GM12878 (cell line): ENCODE results near the gene RDM1. TPM values are rescaled to one million over a fixed set of nuclear protein-coding genes. Genes with fewer than 3 reads are reported as not detected.

ENCODE experiments used
- ATAC-seq: fragments of 200-7000 bp; cut with Tn5 transposase; 3 replicates; pipeline ENCODE4 v1.9.1; 2020; ENCODE audit warnings: mild to moderate bottlenecking, moderate library complexity
- BruUV-seq: library from RNA; stranded (reverse); fragments of 400-500 nt; replicated peaks from 2 replicates; lab custom pipeline; 2021; lab: Mats Ljungman, UMichigan
- CTCF ChIA-PET: fragments of 300-600 bp; sonication (Branson Sonifier 250); formaldehyde crosslinking; extraction: SDS; loops from one replicate; lab custom pipeline; 2021; ENCODE audit warnings: inconsistent platforms; lab: Yijun Ruan, JAX
- POLR2A ChIA-PET: fragments of 350-600 bp; formaldehyde crosslinking; extraction: SDS; loops from one replicate; lab custom pipeline; 2021; ENCODE audit warnings: inconsistent platforms; lab: Charles Lee
- RAD21 ChIA-PET: fragments of 300-600 bp; sonication (Branson Sonifier 250); formaldehyde crosslinking; loops from one replicate; lab custom pipeline; 2023; ENCODE audit warnings: antibody characterized with exemption; ENCODE audit not compliant: unreplicated experiment; lab: Charles Lee
- SMC1A ChIA-PET: fragments of 300-600 bp; sonication (Branson Sonifier 250); formaldehyde crosslinking; loops from one replicate; lab custom pipeline; 2023; ENCODE audit not compliant: unreplicated experiment, uncharacterized antibody; lab: Charles Lee
- DNase-seq: peaks from one replicate; pipeline ENCODE4 v3.0.0-alpha.2; 2011; ENCODE audit warnings: low read depth, low spot score
- FAIRE-seq: peaks from 3 replicates; lab custom pipeline; 2011; peaks lifted over from hg19 to GRCh38; lab: Jason Lieb, UNC
- H2AFZ ChIP-seq: 2 replicates; pipeline ENCODE4 v1.6.0; 2011; ENCODE audit warnings: low read depth, low read length, control low read depth; ENCODE audit not compliant: control insufficient read depth
- H3K27ac ChIP-seq: 2 replicates; pipeline ENCODE4 v1.5.1; 2011; ENCODE audit warnings: control low read depth; ENCODE audit not compliant: control insufficient read depth, insufficient read depth
- H3K27me3 ChIP-seq, 2 experiments: replicated peaks in 1 of 2; 2 replicates each; pipeline versions ENCODE4 v1.6.0 to v1.6.1; 2011; ENCODE audit warnings: low read length in 1 of 2; ENCODE audit not compliant: control insufficient read depth in 2 of 2, insufficient read depth in 2 of 2
- H3K36me3 ChIP-seq, 2 experiments: 2 replicates each; pipeline ENCODE4 v1.5.1; 2011; ENCODE audit warnings: low read length in 1 of 2; ENCODE audit not compliant: control insufficient read depth in 2 of 2, insufficient read depth in 2 of 2
- H3K4me1 ChIP-seq: 2 replicates; pipeline ENCODE4 v1.6.1; 2011; ENCODE audit warnings: mild to moderate bottlenecking, low read length, moderate library complexity, mixed read lengths; ENCODE audit not compliant: control insufficient read depth, insufficient read depth
- H3K4me2 ChIP-seq: 2 replicates; pipeline ENCODE4 v1.6.0; 2011; ENCODE audit warnings: control low read depth; ENCODE audit not compliant: control insufficient read depth, insufficient read depth
- H3K4me3 ChIP-seq: fragments of 200-600 bp; sonication (generic); 2 replicates; pipeline ENCODE4 v1.5.1; 2016
- H3K79me2 ChIP-seq: 2 replicates; pipeline ENCODE4 v1.6.0; 2011; ENCODE audit warnings: low read length; ENCODE audit not compliant: control insufficient read depth, insufficient read depth
- H3K9ac ChIP-seq: 2 replicates; pipeline ENCODE4 v1.8.0; 2011; ENCODE audit warnings: low read length, control low read depth, mixed read lengths; ENCODE audit not compliant: control insufficient read depth, insufficient read depth
- H3K9me3 ChIP-seq: replicated peaks from 3 replicates; pipeline ENCODE4 v1.5.1; 2011; ENCODE audit warnings: mild to moderate bottlenecking, low read length; ENCODE audit not compliant: control insufficient read depth, insufficient read depth
- H4K20me1 ChIP-seq: 2 replicates; pipeline ENCODE4 v1.6.0; 2011; ENCODE audit not compliant: control insufficient read depth, insufficient read depth
- ATF7 ChIP-seq: fragments of 450-650 bp; IDR thresholded peaks from 2 replicates; pipeline ENCODE4 v1.6.1; 2016; ENCODE audit warnings: low read depth, mild to moderate bottlenecking
- BCL11A ChIP-seq: IDR thresholded peaks from 2 replicates; pipeline ENCODE4 v1.6.1; 2011; ENCODE audit warnings: low read depth, low read length
- BCL3 ChIP-seq: IDR thresholded peaks from 2 replicates; pipeline ENCODE4 v1.6.1; 2011; ENCODE audit warnings: borderline replicate concordance, low read depth, mild to moderate bottlenecking, moderate library complexity, low read length; ENCODE audit not compliant: insufficient read depth, poor library complexity, severe bottlenecking
- BCLAF1 ChIP-seq: fragments of 450-650 bp; IDR thresholded peaks from 2 replicates; pipeline ENCODE4 v1.6.1; 2017; ENCODE audit warnings: antibody characterized with exemption, mild to moderate bottlenecking, moderate library complexity
- DPF2 ChIP-seq: fragments of 450-650 bp; IDR thresholded peaks from 2 replicates; pipeline ENCODE4 v1.6.1; 2017; ENCODE audit warnings: mild to moderate bottlenecking
- EGR1 ChIP-seq, 2 experiments: IDR thresholded peaks; 1 replicate in 1 of 2; 2 replicates in 1 of 2; pipeline ENCODE4 v1.6.1; 2011 to 2012; ENCODE audit warnings: low read depth in 2 of 2, low read length in 2 of 2, borderline replicate concordance in 1 of 2, mild to moderate bottlenecking in 1 of 2, moderate library complexity in 1 of 2
- EP300 ChIP-seq, 2 experiments: fragments of 150-350 bp in 1 of 2; IDR thresholded peaks; 2 replicates each; pipeline ENCODE4 v1.6.1; 2011 to 2012; ENCODE audit warnings: low read depth in 2 of 2, low read length in 2 of 2, borderline replicate concordance in 1 of 2, improper control_type of control experiment in 1 of 2, inconsistent platforms in 1 of 2; ENCODE audit not compliant: control insufficient read depth in 1 of 2
- ETV6 ChIP-seq, 2 experiments: fragments of 450-650 bp in 1 of 2; IDR thresholded peaks in 1 of 2; conservative IDR thresholded peaks in 1 of 2; 2 replicates each; pipeline ENCODE4 v1.6.1; 2014; ENCODE audit warnings: antibody characterized with exemption in 1 of 2, borderline replicate concordance in 1 of 2, low read depth in 1 of 2, mild to moderate bottlenecking in 1 of 2, moderate library complexity in 1 of 2
- FOXK2 ChIP-seq: fragments of 450-650 bp; IDR thresholded peaks from 2 replicates; pipeline ENCODE4 v1.6.1; 2017; ENCODE audit warnings: mild to moderate bottlenecking, moderate library complexity
- IKZF2 ChIP-seq, 2 experiments: fragments of 450-650 bp; IDR thresholded peaks; 2 replicates each; pipeline ENCODE4 v1.6.1; 2017; ENCODE audit warnings: mild to moderate bottlenecking in 2 of 2, moderate library complexity in 2 of 2
- MAX ChIP-seq: IDR thresholded peaks from 2 replicates; pipeline ENCODE4 v1.6.1; 2012; ENCODE audit warnings: low read depth, low read length, improper control_type of control experiment
- NR2C1 ChIP-seq: fragments of 450-650 bp; IDR thresholded peaks from 2 replicates; pipeline ENCODE4 v1.6.1; 2017; ENCODE audit warnings: antibody characterized with exemption, mild to moderate bottlenecking, moderate library complexity
- NR2F1 ChIP-seq: fragments of 450-650 bp; conservative IDR thresholded peaks from 2 replicates; pipeline ENCODE4 v1.6.1; 2017; ENCODE audit warnings: mild to moderate bottlenecking
- SIN3A ChIP-seq: IDR thresholded peaks from 2 replicates; pipeline ENCODE4 v1.6.1; 2012; ENCODE audit warnings: low read depth, low read length, improper control_type of control experiment
- TCF12 ChIP-seq: IDR thresholded peaks from 2 replicates; pipeline ENCODE4 v1.6.1; 2011; ENCODE audit warnings: low read depth, mild to moderate bottlenecking, low read length
- TCF7 ChIP-seq: IDR thresholded peaks from 2 replicates; pipeline ENCODE4 v1.6.1; 2014; ENCODE audit warnings: antibody characterized with exemption, borderline replicate concordance
- ZNF24 ChIP-seq: fragments of 450-650 bp; IDR thresholded peaks from 2 replicates; pipeline ENCODE4 v1.6.1; 2017; ENCODE audit warnings: antibody characterized with exemption, mild to moderate bottlenecking
- ZNF384 ChIP-seq: IDR thresholded peaks from 2 replicates; pipeline ENCODE4 v1.6.1; 2012; ENCODE audit warnings: low read depth, mild to moderate bottlenecking, low read length, improper control_type of control experiment, borderline replicate concordance
- WGBS: methylation state at CpG from one replicate; pipeline ENCODE4 v1.1.6; 2016; ENCODE audit warnings: low lambda C conversion rate; ENCODE audit not compliant: insufficient replicate concordance, insufficient coverage; ENCODE audit errors: missing lambda C conversion rate; 5-methylcytosine and 5-hydroxymethylcytosine counted together
- in situ Hi-C: fragments of 300-500 bp; cut with MboI; formaldehyde crosslinking; loops from 9 replicates; pipeline ENCODE4 v1.14.3; 2018; ENCODE audit warnings: mixed read lengths
- intact Hi-C: fragments of 100-400 bp; cut with micrococcal nuclease; formaldehyde crosslinking; loops from one replicate; pipeline ENCODE4 v1.14.2; 2022; ENCODE audit not compliant: unreplicated experiment
- polyA plus RNA-seq, 11 experiments: library from polyadenylated mRNA; depleted of rRNA in 4 of 11; unstranded in 6 of 11; stranded (reverse) in 5 of 11; fragments of >200 nt; fragmentation: Nextera tagmentation in 4 of 11; fragmentation: Illumina TruSeq in 1 of 11; extraction: Ambion mirVana in 4 of 11; extraction: Trizol in 1 of 11; gene quantifications; 1 replicate in 1 of 11; 2 replicates in 10 of 11; pipeline versions ENCODE4 v1.2.1 to v1.2.3, GENCODE V29; 2011 to 2016; ENCODE audit warnings: inconsistent platforms in 2 of 11, missing spikeins in 2 of 11, low read depth in 1 of 11
- total RNA-seq, 4 experiments: library from RNA; depleted of rRNA in 3 of 4; stranded (reverse); fragments of >200 nt in 3 of 4; fragmentation: Illumina TruSeq in 1 of 4; extraction: Trizol in 1 of 4; gene quantifications; 2 replicates each; pipeline versions ENCODE4 v1.2.1 to v1.2.3, GENCODE V29; 2013 to 2021

RDM1 gene
- total and polyA plus RNA-seq, 10 of the 15 experiments (the other 5 are each of a cell fraction or from before 2014, with no cell fraction given): 5.7 to 18.4 (median 10.7) TPM

- Histone ChIP-seq H3K79me2 (no peaks in the 10 kb centered on the region), H3K27ac (no peak overlapping the region), H3K9ac (no peak overlapping the region), H3K4me3 (no peak overlapping the region), H3K4me2 (no peak overlapping the region), H3K36me3 (no peaks in the 10 kb centered on the region), H4K20me1 (no peaks in the 10 kb centered on the region), H2AFZ (no peak overlapping the region), H3K27me3 (no peaks in the 10 kb centered on the region), H3K4me1 (peaks cover 30% of the 10 kb centered on the region), H3K9me3 (no peaks in the 10 kb centered on the region; the same call in 2 of the 3 replicates)
- ChIA-PET CTCF (interaction anchor here (1.2 to 2.3 kb wide), 3 partner anchors 10 to 42 kb away, joined by 3 to 12 read pairs (median 11); partner anchors contain the start of gene CCL5), SMC1A (interaction anchor here (0.6 to 11.3 kb wide), 9 partner anchors 10 to 183 kb away, joined by 3 to 155 read pairs (median 4); partner anchors contain the start of genes CCL5 and RDM1), POLR2A (interaction anchor here (0.7 to 4.7 kb wide), 6 partner anchors 8 to 34 kb away, joined by 3 to 56 read pairs (median 6); partner anchors contain the start of gene CCL5), RAD21 (interaction anchor here (0.9 to 9.4 kb wide), 6 partner anchors 9 to 198 kb away, joined by 3 to 125 read pairs (median 4); partner anchors contain the start of gene CCL5)
- intact Hi-C loops: no loop called here
- ATAC-seq (peak; percentile 70), FAIRE-seq (no peak), DNase-seq (no peak)
- in situ Hi-C loops: no loop called here
- 94% methylated on average over 4 of the region's 4 CpGs for WGBS
- BruUV-seq: no TSS peak
- peak; percentile 54; the same call in 1 of the 2 replicates for TF ChIP-seq SIN3A
- TF ChIP-seq BCL3: no peak
- TF ChIP-seq BCL11A: peak; percentile 51; the same call in 1 of the 2 replicates
- peak; percentile 87 to 93 for TF ChIP-seq EP300 (IDR thresholded peaks at IDR 0.05; ENCODE audit: borderline replicate concordance in 1 of 2, control insufficient read depth in 1 of 2, low read depth in 2 of 2, low read length in 2 of 2)
- no peak for TF ChIP-seq NR2C1
- TF ChIP-seq BCLAF1: no peak
- TF ChIP-seq ZNF24: peak; percentile 96
- no peak for TF ChIP-seq EGR1 (IDR thresholded peaks at IDR 0.05; ENCODE audit: borderline replicate concordance in 1 of 2, low read depth in 2 of 2, low read length in 2 of 2)
- peak; percentile 42; the same call in 1 of the 2 replicates for TF ChIP-seq MAX
- peak; percentile 77; the same call in 1 of the 2 replicates for TF ChIP-seq FOXK2
- TF ChIP-seq TCF12: peak; percentile 80; the same call in 1 of the 2 replicates
- TF ChIP-seq NR2F1: peak; percentile 65
- TF ChIP-seq ZNF384: no peak
- TF ChIP-seq DPF2: peak; percentile 75; the same call in 1 of the 2 replicates
- TF ChIP-seq ETV6 (conservative IDR thresholded peaks at IDR 0.05 in 1 of 2, IDR thresholded peaks at IDR 0.05 in 1 of 2; ENCODE audit: borderline replicate concordance in 1 of 2, low read depth in 1 of 2): no peak
- TF ChIP-seq IKZF2 (IDR thresholded peaks at IDR 0.05): peak; percentile 81 to 95; a peak in 3 of 4 replicates
- TF ChIP-seq TCF7: no peak
- peak; percentile 84 for TF ChIP-seq ATF7
Measured at GRCh38 chr17:35890774-35891155, 39.8 kb downstream of the RDM1 start.
